Activated CD8-positive, alpha-beta T cell treated with anti-CD3 and anti-CD28 coated beads for 36 hours (primary cell): ENCODE results near the gene HRH3. TPM values are rescaled to one million over a fixed set of nuclear protein-coding genes. Genes with fewer than 3 reads are reported as not detected.

ENCODE experiments used
- ATAC-seq: fragments of 200-7000 bp; cut with Tn5 transposase; one replicate; pipeline ENCODE4 v1.10.0; 2021; ENCODE audit warnings: mild to moderate bottlenecking, moderate library complexity
- CTCF ChIA-PET: fragments of 350-600 bp; sonication (Branson Sonifier 250); formaldehyde crosslinking; loops from one replicate; lab custom pipeline; 2021; ENCODE audit warnings: antibody characterized with exemption; lab: Charles Lee
- POLR2A ChIA-PET: fragments of 350-600 bp; sonication (Branson Sonifier 250); formaldehyde crosslinking; loops from one replicate; lab custom pipeline; 2021; ENCODE audit warnings: antibody characterized with exemption; lab: Charles Lee
- DNase-seq: peaks from one replicate; pipeline ENCODE4 v3.0.0-alpha.2; 2020
- H3K27ac Mint-ChIP-seq: one replicate; pipeline ENCODE4 v1.8.0; 2021; ENCODE audit warnings: mild to moderate bottlenecking, mixed read lengths
- H3K27me3 Mint-ChIP-seq: one replicate; pipeline ENCODE4 v1.8.0; 2021; ENCODE audit warnings: mixed read lengths
- H3K36me3 Mint-ChIP-seq: one replicate; pipeline ENCODE4 v1.8.0; 2021; ENCODE audit warnings: low read depth, mixed read lengths
- H3K4me1 Mint-ChIP-seq: one replicate; pipeline ENCODE4 v1.8.0; 2021; ENCODE audit warnings: low read depth, mixed read lengths
- H3K4me3 Mint-ChIP-seq: one replicate; pipeline ENCODE4 v1.8.0; 2021; ENCODE audit warnings: mild to moderate bottlenecking, moderate library complexity, mixed read lengths
- H3K9me3 Mint-ChIP-seq: one replicate; pipeline ENCODE4 v1.8.0; 2021; ENCODE audit warnings: mixed read lengths
- CTCF ChIP-seq: fragments of 200-600 bp; IDR thresholded peaks from one replicate; pipeline ENCODE4 v1.8.0; 2022; ENCODE audit warnings: antibody characterized with exemption, mild to moderate bottlenecking
- intact Hi-C: fragments of 100-400 bp; cut with micrococcal nuclease; formaldehyde crosslinking; loops from one replicate; pipeline ENCODE4 v1.10.0; 2022
- total RNA-seq, 2 experiments: library from RNA; stranded (reverse); gene quantifications; one replicate each; pipeline ENCODE4 v1.2.3, GENCODE V29; 2021

HRH3 gene
- total RNA-seq, 2 experiments from 2014 or later: not detected

- H3K9me3 Mint-ChIP-seq: no peaks in the 10 kb centered on the region
- peaks cover 7% of the 10 kb centered on the region for H3K4me1 Mint-ChIP-seq
- H3K27me3 Mint-ChIP-seq: no peaks in the 10 kb centered on the region
- ChIA-PET CTCF (no interaction called here), POLR2A (no interaction called here)
- no peak overlapping the region for H3K27ac Mint-ChIP-seq
- ATAC-seq (no peak), DNase-seq (no peak)
- TF ChIP-seq CTCF: no peak
- H3K36me3 Mint-ChIP-seq: peaks cover 15% of the 10 kb centered on the region
- intact Hi-C loops: no loop called here
- H3K4me3 Mint-ChIP-seq: no peak overlapping the region
Measured at GRCh38 chr20:62178316-62179161, 41.5 kb downstream of the HRH3 start.

GRCh38 chr20:62177307-62177706 lies 42.8 kb downstream of the HRH3 start:
- H3K9me3 Mint-ChIP-seq: no peaks in the 10 kb centered on the region
- no peak for TF ChIP-seq CTCF
- no peaks in the 10 kb centered on the region for H3K27me3 Mint-ChIP-seq
- DNase-seq: no peak
- intact Hi-C loops: no loop called here
- ChIA-PET CTCF (no interaction called here), POLR2A (interaction anchor here (0.7 kb wide), 1 partner anchor 212 kb away, joined by 4 read pairs; no protein-coding TSS in a partner anchor)
- no peak overlapping the region for H3K4me3 Mint-ChIP-seq
- ATAC-seq: no peak
- peaks cover 15% of the 10 kb centered on the region for H3K36me3 Mint-ChIP-seq
- H3K4me1 Mint-ChIP-seq: peaks cover 5% of the 10 kb centered on the region
- no peak overlapping the region for H3K27ac Mint-ChIP-seq

GRCh38 chr20:62176866-62177265 lies 43.2 kb downstream of the HRH3 start:
- intact Hi-C loops: no loop called here
- CTCF ChIA-PET: no interaction called here
- Mint-ChIP-seq H3K27ac (no peak overlapping the region), H3K27me3 (no peaks in the 10 kb centered on the region), H3K4me1 (peaks cover 4% of the 10 kb centered on the region), H3K36me3 (peaks cover 15% of the 10 kb centered on the region), H3K4me3 (no peak overlapping the region), H3K9me3 (no peaks in the 10 kb centered on the region)
- POLR2A ChIA-PET: no interaction called here
- ATAC-seq: no peak
- DNase-seq: no peak
- no peak for TF ChIP-seq CTCF

GRCh38 chr20:62175711-62176110 lies 44.4 kb downstream of the HRH3 start:
- H3K27ac Mint-ChIP-seq: no peak overlapping the region
- H3K36me3 Mint-ChIP-seq: peaks cover 15% of the 10 kb centered on the region
- H3K4me1 Mint-ChIP-seq: no peaks in the 10 kb centered on the region
- no peak overlapping the region for H3K4me3 Mint-ChIP-seq
- no peaks in the 10 kb centered on the region for H3K27me3 Mint-ChIP-seq
- no peak for ATAC-seq
- TF ChIP-seq CTCF: no peak
- intact Hi-C loops: no loop called here
- no peak for DNase-seq
- CTCF ChIA-PET: no interaction called here
- H3K9me3 Mint-ChIP-seq: no peaks in the 10 kb centered on the region
- POLR2A ChIA-PET: no interaction called here

GRCh38 chr20:62174870-62175624 lies 45.0 kb downstream of the HRH3 start:
- DNase-seq: no peak
- ATAC-seq: no peak
- no peak for TF ChIP-seq CTCF
- Mint-ChIP-seq H3K36me3 (peaks cover 12% of the 10 kb centered on the region), H3K4me3 (no peak overlapping the region), H3K27ac (no peak overlapping the region), H3K4me1 (no peaks in the 10 kb centered on the region), H3K27me3 (no peaks in the 10 kb centered on the region), H3K9me3 (no peaks in the 10 kb centered on the region)
- ChIA-PET CTCF (interaction anchor here (0.9 kb wide), 1 partner anchor 70 kb away, joined by 3 read pairs; no protein-coding TSS in a partner anchor), POLR2A (interaction anchor here (1.0 kb wide), 1 partner anchor 109 kb away, joined by 3 read pairs; no protein-coding TSS in a partner anchor)
- intact Hi-C loops: no loop called here
